PC-9 (cell line): ENCODE results near the gene SPTLC1. TPM values are rescaled to one million over a fixed set of nuclear protein-coding genes. Genes with fewer than 3 reads are reported as not detected.

Experiments used
- BruUV-seq: library from RNA; stranded (reverse); fragments of 400-500 nt; replicated peaks from 2 replicates; lab custom pipeline; 2021; lab: Mats Ljungman, UMichigan
- CTCF ChIA-PET: fragments of 300-600 bp; sonication (Branson Sonifier 250); formaldehyde crosslinking; loops from one replicate; lab custom pipeline; 2022; ENCODE audit warnings: antibody characterized with exemption; lab: Charles Lee
- POLR2A ChIA-PET: fragments of 300-600 bp; sonication (Branson Sonifier 250); formaldehyde crosslinking; loops from one replicate; lab custom pipeline; 2022; ENCODE audit warnings: antibody characterized with exemption; ENCODE audit not compliant: unreplicated experiment; lab: Charles Lee
- DNase-seq, 2 experiments: peaks; one replicate each; pipeline versions ENCODE4 v3.0.0 to v3.0.0-alpha.2; 2015 to 2022; ENCODE audit warnings: mixed read lengths in 1 of 2
- H2AFZ ChIP-seq: fragments of 200-600 bp; sonication (generic); 2 replicates; pipeline ENCODE4 v1.8.1; 2017; ENCODE audit warnings: antibody characterized with exemption
- H3F3A ChIP-seq: fragments of 200-600 bp; sonication (generic); 2 replicates; pipeline ENCODE4 v1.8.1; 2017; ENCODE audit warnings: antibody characterized with exemption, mild to moderate bottlenecking, low read depth; ENCODE audit not compliant: insufficient read depth
- H3K27ac ChIP-seq: fragments of 200-600 bp; sonication (generic); 2 replicates; pipeline ENCODE4 v1.6.1; 2016; ENCODE audit warnings: mixed run types
- H3K27me3 ChIP-seq: fragments of 200-600 bp; sonication (generic); 2 replicates; pipeline ENCODE4 v1.6.1; 2016; ENCODE audit warnings: low read depth, mixed run types; ENCODE audit not compliant: insufficient read depth
- H3K36me3 ChIP-seq: fragments of 200-600 bp; sonication (generic); 2 replicates; pipeline ENCODE4 v1.6.1; 2016; ENCODE audit warnings: low read depth, mixed run types
- H3K4me1 ChIP-seq: fragments of 200-600 bp; sonication (generic); replicated peaks from 2 replicates; pipeline ENCODE4 v1.6.1; 2016; ENCODE audit warnings: mixed run types; ENCODE audit not compliant: insufficient read depth
- H3K4me2 ChIP-seq: fragments of 200-600 bp; sonication (generic); 2 replicates; pipeline ENCODE4 v1.6.1; 2017; ENCODE audit warnings: mixed run types
- H3K4me3 ChIP-seq: fragments of 200-600 bp; sonication (generic); 2 replicates; pipeline ENCODE4 v1.6.1; 2016; ENCODE audit warnings: mixed run types
- H3K79me2 ChIP-seq: fragments of 200-600 bp; sonication (generic); 2 replicates; pipeline ENCODE4 v1.6.1; 2017; ENCODE audit warnings: low read depth, mixed run types
- H3K9me2 ChIP-seq: fragments of 200-600 bp; sonication (generic); 2 replicates; pipeline ENCODE4 v1.8.1; 2017; ENCODE audit warnings: mild to moderate bottlenecking; ENCODE audit not compliant: insufficient read depth
- H3K9me3 ChIP-seq: fragments of 200-600 bp; sonication (generic); 2 replicates; pipeline ENCODE4 v1.8.1; 2016; ENCODE audit warnings: low read depth; ENCODE audit not compliant: insufficient read depth
- H4K20me1 ChIP-seq: fragments of 200-600 bp; sonication (generic); 2 replicates; pipeline ENCODE4 v1.8.1; 2017; ENCODE audit not compliant: insufficient read depth
- CTCF ChIP-seq: fragments of 200-600 bp; sonication (generic); conservative IDR thresholded peaks from 2 replicates; pipeline ENCODE4 v1.6.1; 2017; ENCODE audit warnings: mixed run types, antibody characterized with exemption, mild to moderate bottlenecking, moderate library complexity
- EZH2 ChIP-seq: fragments of 200-600 bp; sonication (generic); IDR thresholded peaks from 2 replicates; pipeline ENCODE4 v1.8.0; 2017; ENCODE audit warnings: antibody characterized with exemption, low read depth
- intact Hi-C: fragments of 100-400 bp; cut with micrococcal nuclease; formaldehyde crosslinking; loops from one replicate; pipeline ENCODE4 v1.10.0; 2022; ENCODE audit not compliant: unreplicated experiment
- total RNA-seq: library from RNA; stranded (reverse); gene quantifications from 2 replicates; pipeline ENCODE4 v1.2.3, GENCODE V29; 2021

Gene SPTLC1
- total RNA-seq, 1 experiment from 2014 or later, result 103 TPM

GRCh38 chr9:92164490-92164889, 49.3 kb upstream of the SPTLC1 start:
- H3K4me1 ChIP-seq, result no peaks in the 10 kb centered on the region
- CTCF ChIA-PET, result interaction anchor here (0.6 kb wide), 1 partner anchor 437 kb away, joined by 5 read pairs; no protein-coding TSS in a partner anchor
- no peak overlapping the region for H3K4me2 ChIP-seq
- H3K27me3 ChIP-seq, result no peaks in the 10 kb centered on the region
- DNase-seq, result no peak
- H2AFZ ChIP-seq, result no peak overlapping the region
- H3K27ac ChIP-seq, result no peak overlapping the region
- H3K4me3 ChIP-seq, result no peak overlapping the region
- H4K20me1 ChIP-seq, result no peaks in the 10 kb centered on the region
- TF ChIP-seq EZH2 (no peak), CTCF (no peak)
- no peaks in the 10 kb centered on the region for H3K9me3 ChIP-seq
- H3K36me3 ChIP-seq, result no peaks in the 10 kb centered on the region
- intact Hi-C loops, result no loop called here
- H3K79me2 ChIP-seq, result no peaks in the 10 kb centered on the region
- POLR2A ChIA-PET, result no interaction called here
- no peaks in the 10 kb centered on the region; the same call in 1 of the 2 replicates for H3K9me2 ChIP-seq
- BruUV-seq, result no TSS peak
- no peaks in the 10 kb centered on the region for H3F3A ChIP-seq

- H4K20me1 ChIP-seq, result no peaks in the 10 kb centered on the region
- intact Hi-C loops, result no loop called here
- H3K4me2 ChIP-seq, result no peak overlapping the region
- H3K79me2 ChIP-seq, result no peaks in the 10 kb centered on the region
- no peak overlapping the region for H3K27ac ChIP-seq
- no peaks in the 10 kb centered on the region for H3K4me1 ChIP-seq
- H2AFZ ChIP-seq, result no peak overlapping the region
- H3K36me3 ChIP-seq, result no peaks in the 10 kb centered on the region
- no peaks in the 10 kb centered on the region for H3F3A ChIP-seq
- H3K9me3 ChIP-seq, result no peaks in the 10 kb centered on the region
- ChIA-PET POLR2A (no interaction called here), CTCF (no interaction called here)
- BruUV-seq, result no TSS peak
- H3K4me3 ChIP-seq, result no peak overlapping the region
- DNase-seq, result no peak
- no peaks in the 10 kb centered on the region for H3K27me3 ChIP-seq
- H3K9me2 ChIP-seq, result no peaks in the 10 kb centered on the region; the same call in 1 of the 2 replicates
- TF ChIP-seq CTCF, result no peak
- TF ChIP-seq EZH2, result no peak
These were observed 48.1 kb upstream of the SPTLC1 start for GRCh38 chr9:92163276-92163675.

GRCh38 chr9:92160786-92161185, 45.6 kb upstream of the SPTLC1 start:
- CTCF ChIA-PET, result no interaction called here
- Histone ChIP-seq H3K27ac (no peak overlapping the region), H3K4me3 (no peak overlapping the region), H4K20me1 (no peaks in the 10 kb centered on the region), H3K9me2 (no peaks in the 10 kb centered on the region; the same call in 1 of the 2 replicates), H2AFZ (no peak overlapping the region), H3K4me2 (no peak overlapping the region), H3K27me3 (no peaks in the 10 kb centered on the region), H3K79me2 (no peaks in the 10 kb centered on the region), H3K36me3 (no peaks in the 10 kb centered on the region), H3F3A (no peaks in the 10 kb centered on the region), H3K4me1 (no peaks in the 10 kb centered on the region), H3K9me3 (no peaks in the 10 kb centered on the region)
- POLR2A ChIA-PET, result no interaction called here
- intact Hi-C loops, result no loop called here
- BruUV-seq, result no TSS peak
- DNase-seq, result no peak
- TF ChIP-seq CTCF, result no peak
- TF ChIP-seq EZH2, result no peak
